ENCODE measurements around the gene SPRY4. TPM values are rescaled to one million over a fixed set of nuclear protein-coding genes. Genes with fewer than 3 reads are reported as not detected.
"Not testable (repeated sequence)": the region's sequence is repeated elsewhere in the genome, so short reads cannot be mapped to it uniquely, and the experiment has no call there.

SPRY4 gene
- total and polyA plus RNA-seq, 4 donors, result 8.1 to 67.9 (median 35.7) TPM

DNA sequence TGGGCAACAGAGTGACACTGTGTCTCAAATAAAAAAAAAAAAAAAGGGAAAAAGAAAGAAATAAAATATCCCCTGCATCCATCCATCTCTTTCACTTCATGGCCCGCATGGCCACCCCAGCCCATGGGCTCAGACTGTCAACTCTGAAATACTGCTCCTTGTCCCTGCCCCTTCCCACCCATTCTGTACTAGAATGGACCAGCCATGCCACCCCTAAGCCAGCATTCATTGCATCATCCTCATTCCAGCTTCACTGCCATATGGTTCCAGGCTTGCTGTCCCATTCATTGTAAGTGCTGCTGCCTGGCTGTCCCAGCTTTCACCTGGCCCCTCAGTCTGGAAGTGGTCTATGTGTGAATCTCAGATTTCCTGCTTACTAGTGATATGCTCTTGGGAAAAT is 46.2 kb downstream of the SPRY4 start:
- Histone ChIP-seq H3K4me1 (ENCODE audit: control insufficient read depth in 1 of 2, insufficient read depth in 2 of 2, low read length in 2 of 2) (peaks cover 0 to 2% of the 10 kb centered on the region in 2 donors), H3K27ac (ENCODE audit: low read depth in 1 of 2, low read length in 2 of 2) (no peak overlapping the region), H3K9me3 (ENCODE audit: control insufficient read depth, low read length) (no peaks in the 10 kb centered on the region), H3K27me3 (ENCODE audit: control insufficient read depth in 1 of 2, insufficient read depth in 2 of 2, low read length in 1 of 2) (no peaks in the 10 kb centered on the region), H3K36me3 (ENCODE audit: control insufficient read depth in 1 of 2, insufficient read depth in 2 of 2, low read length in 1 of 2) (no peaks in the 10 kb centered on the region), H3K4me3 (ENCODE audit: low read length in 2 of 2) (no peak overlapping the region)
- no peak for ATAC-seq (ENCODE audit: low FRiP score)
- DNase-seq, result no peak
- WGBS, 2 donors, result 86 to 100% methylated on average over 1 of the region's 1 CpG
- intact Hi-C loops (cut with DNase I), result no loop called here

DNA sequence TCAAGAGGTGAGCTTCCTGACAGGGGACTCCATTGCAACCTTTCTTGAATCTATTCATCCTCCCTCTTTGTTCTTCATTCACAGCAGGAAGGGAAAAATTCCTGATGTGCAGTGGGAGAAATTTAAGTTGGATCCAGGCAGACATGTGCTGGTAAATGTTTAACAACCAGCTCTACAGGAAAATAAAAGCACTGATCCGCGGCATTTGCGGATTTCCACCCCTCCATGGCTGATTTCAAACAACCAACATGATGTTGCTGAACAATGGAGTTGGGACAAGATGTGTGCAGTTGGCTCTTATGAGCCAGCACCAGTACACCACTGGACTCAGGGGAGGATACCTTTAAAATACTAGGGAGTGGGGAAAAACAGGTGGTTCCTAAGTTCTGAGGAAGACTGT is 47.0 kb downstream of the SPRY4 start:
- 96 to 97% methylated on average over 3 of the region's 3 CpGs for WGBS, 2 donors
- Histone ChIP-seq H3K4me3 (ENCODE audit: low read length in 2 of 2) (no peak overlapping the region), H3K36me3 (ENCODE audit: control insufficient read depth in 1 of 2, insufficient read depth in 2 of 2, low read length in 1 of 2) (no peaks in the 10 kb centered on the region), H3K27me3 (ENCODE audit: control insufficient read depth in 1 of 2, insufficient read depth in 2 of 2, low read length in 1 of 2) (no peaks in the 10 kb centered on the region), H3K9me3 (ENCODE audit: control insufficient read depth, low read length) (no peaks in the 10 kb centered on the region), H3K27ac (ENCODE audit: low read depth in 1 of 2, low read length in 2 of 2) (no peak overlapping the region), H3K4me1 (ENCODE audit: control insufficient read depth in 1 of 2, insufficient read depth in 2 of 2, low read length in 2 of 2) (peaks cover 0 to 2% of the 10 kb centered on the region in 2 donors)
- ATAC-seq (ENCODE audit: low FRiP score), result no peak
- DNase-seq, result no peak
- intact Hi-C loops (cut with DNase I), result no loop called here

DNA sequence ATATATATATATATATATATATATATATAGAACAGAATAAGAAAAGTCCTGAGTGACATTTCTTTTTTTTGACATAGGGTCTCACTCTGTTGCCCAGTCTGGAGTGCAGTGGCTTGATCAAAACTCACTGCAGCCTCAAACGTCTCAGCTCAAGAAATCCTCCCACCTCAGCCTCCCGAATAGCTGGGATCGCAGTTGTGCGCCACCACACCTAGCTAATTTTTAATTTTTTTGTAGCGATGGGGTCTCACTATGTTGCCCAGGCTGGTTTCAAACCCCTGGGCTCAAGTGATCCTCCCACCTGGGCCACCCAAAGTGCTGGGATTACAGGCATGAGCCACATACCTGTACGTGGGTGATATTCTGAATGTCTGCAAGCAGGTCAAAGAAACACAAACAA is 48.3 kb downstream of the SPRY4 start:
- 79% methylated on average over 6 of the region's 6 CpGs for WGBS, 2 donors
- intact Hi-C loops (cut with DNase I), result no loop called here
- Histone ChIP-seq H3K27me3 (ENCODE audit: control insufficient read depth in 1 of 2, insufficient read depth in 2 of 2, low read length in 1 of 2) (no peaks in the 10 kb centered on the region), H3K4me1 (ENCODE audit: control insufficient read depth in 1 of 2, insufficient read depth in 2 of 2, low read length in 2 of 2) (peaks cover 0 to 2% of the 10 kb centered on the region in 2 donors), H3K36me3 (ENCODE audit: control insufficient read depth in 1 of 2, insufficient read depth in 2 of 2, low read length in 1 of 2) (no peaks in the 10 kb centered on the region), H3K4me3 (ENCODE audit: low read length in 2 of 2) (no peak overlapping the region), H3K9me3 (ENCODE audit: control insufficient read depth, low read length) (no peaks in the 10 kb centered on the region), H3K27ac (ENCODE audit: low read depth in 1 of 2, low read length in 2 of 2) (no peak overlapping the region)
- no peak for DNase-seq
- ATAC-seq (ENCODE audit: low FRiP score), result no peak

DNA sequence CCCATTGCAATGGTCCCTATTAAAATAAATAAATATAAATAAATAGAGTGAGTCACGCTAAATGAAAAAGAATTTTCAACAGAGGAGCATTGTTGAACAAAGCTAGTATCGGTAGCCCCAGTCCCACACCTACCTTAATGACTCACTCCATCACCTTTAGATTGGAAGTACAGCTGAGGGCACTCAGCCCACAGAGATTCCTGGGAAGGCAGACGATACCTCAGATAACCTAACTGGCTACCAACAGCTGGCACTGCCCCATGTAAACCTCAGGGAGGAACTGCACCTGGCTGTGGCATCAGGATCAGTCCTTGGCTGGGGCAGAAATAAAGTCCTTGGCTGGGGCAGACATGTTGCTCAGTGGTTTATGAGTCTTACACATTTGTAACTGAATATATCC is 49.3 kb downstream of the SPRY4 start:
- DNase-seq (no peak), ATAC-seq (ENCODE audit: low FRiP score) (no peak)
- Histone ChIP-seq H3K4me1 (ENCODE audit: control insufficient read depth in 1 of 2, insufficient read depth in 2 of 2, low read length in 2 of 2) (peaks cover 0 to 1% of the 10 kb centered on the region in 2 donors), H3K9me3 (ENCODE audit: control insufficient read depth, low read length) (no peaks in the 10 kb centered on the region), H3K4me3 (ENCODE audit: low read length in 2 of 2) (no peak overlapping the region), H3K27ac (ENCODE audit: low read depth in 1 of 2, low read length in 2 of 2) (no peak overlapping the region), H3K27me3 (ENCODE audit: control insufficient read depth in 1 of 2, insufficient read depth in 2 of 2, low read length in 1 of 2) (no peaks in the 10 kb centered on the region), H3K36me3 (ENCODE audit: control insufficient read depth in 1 of 2, insufficient read depth in 2 of 2, low read length in 1 of 2) (no peaks in the 10 kb centered on the region)
- WGBS, 2 donors, result 61 to 96% methylated on average over 3 of the region's 3 CpGs
- intact Hi-C loops (cut with DNase I), result no loop called here

DNA sequence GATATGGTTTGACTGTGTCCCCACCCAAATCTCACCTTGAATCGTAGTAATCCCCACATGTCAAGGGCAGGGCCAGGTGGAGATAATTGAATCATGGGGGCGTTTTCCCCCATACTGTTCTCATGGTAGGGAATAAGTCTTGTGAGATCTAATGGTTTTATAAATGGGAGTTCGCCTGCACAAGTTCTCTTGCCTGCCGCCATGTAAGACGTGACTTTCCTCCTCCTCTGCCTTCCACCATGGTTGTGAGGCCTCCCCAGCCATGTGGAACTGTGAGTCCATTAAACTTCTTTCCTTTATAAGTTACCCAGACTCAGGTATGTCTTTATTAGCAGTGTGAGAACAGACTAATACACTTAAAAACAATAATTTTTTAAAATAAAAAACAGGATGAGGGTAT is 52.2 kb downstream of the SPRY4 start:
- H3K4me3 ChIP-seq (ENCODE audit: low read length in 2 of 2); ATAC-seq (ENCODE audit: low FRiP score); intact Hi-C loops (cut with DNase I); DNase-seq; H3K9me3 ChIP-seq (ENCODE audit: control insufficient read depth, low read length); H3K27ac ChIP-seq (ENCODE audit: low read depth in 1 of 2, low read length in 2 of 2); H3K4me1 ChIP-seq (ENCODE audit: control insufficient read depth in 1 of 2, insufficient read depth in 2 of 2, low read length in 2 of 2); H3K27me3 ChIP-seq (ENCODE audit: control insufficient read depth in 1 of 2, insufficient read depth in 2 of 2, low read length in 1 of 2); H3K36me3 ChIP-seq (ENCODE audit: control insufficient read depth in 1 of 2, insufficient read depth in 2 of 2, low read length in 1 of 2): not testable (repeated sequence)
- WGBS, 2 donors, result 69 to 97% methylated on average over 5 of the region's 5 CpGs

DNA sequence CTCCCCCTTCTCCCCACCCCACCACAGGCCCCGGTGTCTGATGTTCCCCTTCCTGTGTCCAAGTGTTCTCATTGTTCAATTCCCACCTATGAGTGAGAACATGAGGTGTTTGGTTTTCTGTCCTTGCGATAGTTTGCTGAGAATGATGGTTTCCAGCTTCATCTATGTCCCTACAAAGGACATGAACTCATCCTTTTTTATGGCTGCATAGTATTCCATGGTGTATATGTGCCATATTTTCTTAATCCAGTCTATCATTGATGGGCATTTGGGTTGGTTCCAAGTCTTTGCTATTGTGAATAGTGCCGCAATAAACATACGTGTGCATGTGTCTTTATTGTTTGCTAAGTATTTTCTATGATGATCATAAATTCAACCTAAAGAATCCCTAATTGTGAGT is 60.7 kb downstream of the SPRY4 start:
- ATAC-seq (ENCODE audit: low FRiP score); H3K36me3 ChIP-seq (ENCODE audit: control insufficient read depth in 1 of 2, insufficient read depth in 2 of 2, low read length in 1 of 2); DNase-seq; H3K27ac ChIP-seq (ENCODE audit: low read depth in 1 of 2, low read length in 2 of 2); H3K9me3 ChIP-seq (ENCODE audit: control insufficient read depth, low read length); H3K4me1 ChIP-seq (ENCODE audit: control insufficient read depth in 1 of 2, insufficient read depth in 2 of 2, low read length in 2 of 2); H3K4me3 ChIP-seq (ENCODE audit: low read length in 2 of 2); intact Hi-C loops (cut with DNase I); H3K27me3 ChIP-seq (ENCODE audit: control insufficient read depth in 1 of 2, insufficient read depth in 2 of 2, low read length in 1 of 2): not testable (repeated sequence)
- WGBS, 2 donors, result 97 to 98% methylated on average over 4 of the region's 4 CpGs

DNA sequence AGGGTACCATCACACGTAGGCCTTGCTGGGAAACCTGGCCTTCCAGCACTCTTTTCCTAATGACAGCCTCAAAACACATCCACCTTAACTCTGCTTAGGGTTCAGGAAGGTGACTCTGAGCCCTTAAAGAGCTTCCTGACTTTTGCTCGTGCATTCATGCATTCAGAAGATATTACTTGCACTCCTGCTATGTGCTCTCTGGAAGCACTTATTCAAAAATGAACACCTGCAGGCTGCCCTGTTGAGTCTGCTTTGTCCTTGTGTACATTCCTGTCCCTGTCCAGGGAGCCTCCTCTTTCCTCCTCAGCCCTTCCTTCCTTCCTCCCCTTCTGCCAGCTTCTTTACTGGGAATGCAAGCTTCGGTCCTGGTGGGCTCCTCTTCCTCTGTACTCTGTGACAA is 61.5 kb downstream of the SPRY4 start:
- no peaks in the 10 kb centered on the region for H3K36me3 ChIP-seq (ENCODE audit: control insufficient read depth in 1 of 2, insufficient read depth in 2 of 2, low read length in 1 of 2)
- no peaks in the 10 kb centered on the region for H3K4me1 ChIP-seq (ENCODE audit: control insufficient read depth in 1 of 2, insufficient read depth in 2 of 2, low read length in 2 of 2)
- no peak for DNase-seq
- WGBS, 2 donors, result 86 to 89% methylated on average over 3 of the region's 3 CpGs
- no peaks in the 10 kb centered on the region for H3K27me3 ChIP-seq (ENCODE audit: control insufficient read depth in 1 of 2, insufficient read depth in 2 of 2, low read length in 1 of 2)
- no peak overlapping the region for H3K27ac ChIP-seq (ENCODE audit: low read depth in 1 of 2, low read length in 2 of 2)
- intact Hi-C loops (cut with DNase I), result no loop called here
- no peaks in the 10 kb centered on the region for H3K9me3 ChIP-seq (ENCODE audit: control insufficient read depth, low read length)
- ATAC-seq (ENCODE audit: low FRiP score), result no peak
- no peak overlapping the region for H3K4me3 ChIP-seq (ENCODE audit: low read length in 2 of 2)

DNA sequence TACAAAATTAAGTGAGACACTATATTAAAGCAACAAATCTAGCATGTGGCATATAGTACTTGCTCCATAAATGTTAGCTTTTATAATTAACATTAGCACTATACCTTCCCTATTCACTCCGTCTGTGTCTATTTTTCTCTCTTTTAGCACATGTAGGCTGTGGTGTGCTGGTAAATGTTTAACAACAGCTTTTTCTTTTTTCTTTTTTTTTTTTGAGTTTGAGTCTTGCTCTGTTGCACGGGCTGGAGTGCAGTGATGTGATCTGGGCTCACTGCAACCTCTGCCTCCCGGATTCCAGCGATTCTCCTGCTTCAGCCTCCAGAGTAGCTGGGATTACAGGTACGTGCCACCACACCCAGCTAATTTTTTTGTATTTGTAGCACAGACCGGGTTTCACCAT is 62.1 kb downstream of the SPRY4 start:
- intact Hi-C loops (cut with DNase I), result no loop called here
- 93 to 94% methylated on average over 6 of the region's 6 CpGs for WGBS, 2 donors
- Histone ChIP-seq H3K4me1 (ENCODE audit: control insufficient read depth in 1 of 2, insufficient read depth in 2 of 2, low read length in 2 of 2) (no peaks in the 10 kb centered on the region), H3K27ac (ENCODE audit: low read depth in 1 of 2, low read length in 2 of 2) (no peak overlapping the region), H3K9me3 (ENCODE audit: control insufficient read depth, low read length) (no peaks in the 10 kb centered on the region), H3K36me3 (ENCODE audit: control insufficient read depth in 1 of 2, insufficient read depth in 2 of 2, low read length in 1 of 2) (no peaks in the 10 kb centered on the region), H3K4me3 (ENCODE audit: low read length in 2 of 2) (no peak overlapping the region), H3K27me3 (ENCODE audit: control insufficient read depth in 1 of 2, insufficient read depth in 2 of 2, low read length in 1 of 2) (no peaks in the 10 kb centered on the region)
- DNase-seq (no peak), ATAC-seq (ENCODE audit: low FRiP score) (no peak)

Measured in aorta (tissue), 5 donors.